ENCODE results near the gene SLC4A5. TPM values are rescaled to one million over a fixed set of nuclear protein-coding genes. Genes with fewer than 3 reads are reported as not detected.

Gene SLC4A5
- total and polyA plus RNA-seq, 2 of the 8 experiments (the other 6 are each of a cell fraction or from before 2014, with no cell fraction given): 0.42 to 0.52 TPM

GRCh38 chr2:74252036-74252435 is 91.2 kb downstream of the SLC4A5 start:
- H3K23ac ChIP-seq (ENCODE audit: insufficient read length): no peak overlapping the region

More at GRCh38 chr2:74252036-74252435, 91.2 kb downstream of the SLC4A5 start:
- no peaks in the 10 kb centered on the region for H3K79me2 ChIP-seq (ENCODE audit: control insufficient read depth in 1 of 2, insufficient read depth in 2 of 2, low read length in 2 of 2)
- no peak overlapping the region for H4K8ac ChIP-seq (ENCODE audit: extremely low read depth, insufficient read depth, low read length)
- no peaks in the 10 kb centered on the region for H3K4me1 ChIP-seq (replicated peaks in 1 of 4; ENCODE audit: control insufficient read depth in 3 of 4, insufficient read depth in 4 of 4, low read length in 3 of 4)
- H2BK12ac ChIP-seq (ENCODE audit: low read depth, low read length): no peak overlapping the region
- ChIA-PET POLR2A (ENCODE audit: partially characterized antibody) (no interaction called here), CTCF (ENCODE audit: partially characterized antibody) (interaction anchor here (1.0 to 3.8 kb wide), 6 partner anchors 8 to 73 kb away, joined by 3 to 50 read pairs (median 4); no protein-coding TSS in a partner anchor)
- no peak overlapping the region for H3K56ac ChIP-seq (replicated peaks; ENCODE audit: insufficient read length, low read depth, low read length)
- H3K4me2 ChIP-seq (ENCODE audit: insufficient read depth in 1 of 2, low read depth in 2 of 2, low read length in 2 of 2): no peak overlapping the region
- H4K20me1 ChIP-seq (replicated peaks in 1 of 2; ENCODE audit: control insufficient read depth in 1 of 2, insufficient read depth in 2 of 2, low read length in 2 of 2): no peaks in the 10 kb centered on the region
- H3K14ac ChIP-seq (ENCODE audit: insufficient read length): no peak overlapping the region
- H3K23me2 ChIP-seq (ENCODE audit: low read depth, low read length): no peaks in the 10 kb centered on the region
- H4K91ac ChIP-seq (replicated peaks; ENCODE audit: insufficient read length, low read length): no peak overlapping the region
- no peak overlapping the region for H2BK15ac ChIP-seq (ENCODE audit: low read length)
- H3K79me1 ChIP-seq (ENCODE audit: low read depth, low read length): no peaks in the 10 kb centered on the region
- H3K18ac ChIP-seq (ENCODE audit: extremely low read depth, low read length): no peak overlapping the region
- no peak overlapping the region for H3K4ac ChIP-seq (replicated peaks; ENCODE audit: insufficient read length, low read depth, low read length)
- H3K27me3 ChIP-seq (replicated peaks in 1 of 4; ENCODE audit: control insufficient read depth in 3 of 4, extremely low read depth in 1 of 4, insufficient read depth in 3 of 4, low read length in 3 of 4): no peaks in the 10 kb centered on the region; a peak in 3 of 7 replicates
- H2AK5ac ChIP-seq (ENCODE audit: low read depth, low read length): no peak overlapping the region
- no peak overlapping the region for H2BK20ac ChIP-seq (ENCODE audit: low read length)
- DNase-seq (ENCODE audit: low read depth in 1 of 2, low spot score in 2 of 2) (no peak), FAIRE-seq (no peak)
- 81% methylated on average over 10 of the region's 10 CpGs; no CpG with 5 or more reads in 1 of the 2 experiments for WGBS, 2 experiments (ENCODE audit: extremely low coverage in 1 of 2, insufficient coverage in 1 of 2, insufficient read length in 1 of 2, insufficient replicate concordance in 2 of 2, low coverage in 1 of 2, low lambda C conversion rate in 2 of 2, missing lambda C conversion rate in 1 of 2)
- no peak overlapping the region for H2AFZ ChIP-seq (ENCODE audit: low read length)
- no peak for TF ChIP-seq NRF1 (IDR thresholded peaks at IDR 0.05; ENCODE audit: low read depth, low read length)
- no peak for TF ChIP-seq SUZ12 (IDR thresholded peaks at IDR 0.05; ENCODE audit: low read length)
- TF ChIP-seq, protein P1, sequence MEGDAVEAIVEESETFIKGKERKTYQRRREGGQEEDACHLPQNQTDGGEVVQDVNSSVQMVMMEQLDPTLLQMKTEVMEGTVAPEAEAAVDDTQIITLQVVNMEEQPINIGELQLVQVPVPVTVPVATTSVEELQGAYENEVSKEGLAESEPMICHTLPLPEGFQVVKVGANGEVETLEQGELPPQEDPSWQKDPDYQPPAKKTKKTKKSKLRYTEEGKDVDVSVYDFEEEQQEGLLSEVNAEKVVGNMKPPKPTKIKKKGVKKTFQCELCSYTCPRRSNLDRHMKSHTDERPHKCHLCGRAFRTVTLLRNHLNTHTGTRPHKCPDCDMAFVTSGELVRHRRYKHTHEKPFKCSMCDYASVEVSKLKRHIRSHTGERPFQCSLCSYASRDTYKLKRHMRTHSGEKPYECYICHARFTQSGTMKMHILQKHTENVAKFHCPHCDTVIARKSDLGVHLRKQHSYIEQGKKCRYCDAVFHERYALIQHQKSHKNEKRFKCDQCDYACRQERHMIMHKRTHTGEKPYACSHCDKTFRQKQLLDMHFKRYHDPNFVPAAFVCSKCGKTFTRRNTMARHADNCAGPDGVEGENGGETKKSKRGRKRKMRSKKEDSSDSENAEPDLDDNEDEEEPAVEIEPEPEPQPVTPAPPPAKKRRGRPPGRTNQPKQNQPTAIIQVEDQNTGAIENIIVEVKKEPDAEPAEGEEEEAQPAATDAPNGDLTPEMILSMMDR (IDR thresholded peaks at IDR 0.05; ENCODE audit: control extremely low read depth in 1 of 3, insufficient read depth in 1 of 3, low read depth in 1 of 3, low read length in 3 of 3): no peak
- TF ChIP-seq GABPA (IDR thresholded peaks at IDR 0.05; ENCODE audit: borderline replicate concordance, insufficient read depth, low read length): no peak
- no peak for TF ChIP-seq CHD2 (IDR thresholded peaks at IDR 0.05; ENCODE audit: low read length)
- no peak for TF ChIP-seq TBP (IDR thresholded peaks at IDR 0.05; ENCODE audit: low read depth, low read length)
- no peak overlapping the region for H2BK5ac ChIP-seq (ENCODE audit: low read depth, low read length)
- H2BK120ac ChIP-seq (replicated peaks; ENCODE audit: low read depth, low read length): no peak overlapping the region
- no peak overlapping the region for H3K4me3 ChIP-seq (ENCODE audit: extremely low read depth in 1 of 4, insufficient read depth in 2 of 4, low read depth in 3 of 4, low read length in 4 of 4)
- no peaks in the 10 kb centered on the region for H3K36me3 ChIP-seq (ENCODE audit: control insufficient read depth in 2 of 4, insufficient read depth in 4 of 4, low read length in 3 of 4)
- no peak overlapping the region for H3K27ac ChIP-seq (ENCODE audit: low read depth, low read length)
- H3K9me3 ChIP-seq (ENCODE audit: insufficient read depth in 2 of 2, low read depth in 1 of 2, low read length in 1 of 2): no peaks in the 10 kb centered on the region
- H3K9ac ChIP-seq (replicated peaks in 1 of 4; ENCODE audit: extremely low read depth in 1 of 4, low read depth in 3 of 4, low read length in 3 of 4): no peak overlapping the region
- H4K5ac ChIP-seq (ENCODE audit: insufficient read length, low read depth, low read length): no peak overlapping the region

Data from H1 (cell line).